RPMI8226 (cell line): ENCODE measurements around the gene SYT17.

Experiments
- DNase-seq: peaks from one replicate; pipeline ENCODE4 v3.0.0-alpha.2; 2015

Gene SYT17

GRCh38 chr16:19167710-19168370 lies at the start of gene SYT17:
TSS of gene SYT17 (plus strand) at chr16:19168240. CDS start at chr16:19168647, 407 bp downstream.
- peak; percentile 87 for DNase-seq

- peak; percentile 42 for DNase-seq
These were observed 49.1 kb upstream of the SYT17 start for GRCh38 chr16:19118938-19119431.

GRCh38 chr16:19119564-19119963 lies 48.5 kb upstream of the SYT17 start:
- DNase-seq = no peak

- no peak for DNase-seq
These were observed 44.4 kb upstream of the SYT17 start for GRCh38 chr16:19123535-19124178.

- DNase-seq = no peak
These were observed 41.7 kb upstream of the SYT17 start for GRCh38 chr16:19126300-19126699.

GRCh38 chr16:19127205-19127604 lies 40.8 kb upstream of the SYT17 start:
- DNase-seq = no peak

- peak; percentile 49 for DNase-seq
These were observed 40.3 kb upstream of the SYT17 start for GRCh38 chr16:19127674-19128131.

GRCh38 chr16:19128454-19129200 lies 39.4 kb upstream of the SYT17 start:
- no peak for DNase-seq

- DNase-seq = no peak
These were observed 37.7 kb upstream of the SYT17 start for GRCh38 chr16:19130385-19130784.

GRCh38 chr16:19130852-19131824 lies 36.9 kb upstream of the SYT17 start:
- no peak for DNase-seq

- no peak for DNase-seq
These were observed 36.2 kb upstream of the SYT17 start for GRCh38 chr16:19131825-19132218.

- no peak for DNase-seq
These were observed 35.8 kb upstream of the SYT17 start for GRCh38 chr16:19132255-19132654.

GRCh38 chr16:19132898-19133297 lies 35.1 kb upstream of the SYT17 start:
- no peak for DNase-seq

- no peak for DNase-seq
These were observed 34.4 kb upstream of the SYT17 start for GRCh38 chr16:19133600-19133999.

- no peak for DNase-seq
These were observed 32.7 kb upstream of the SYT17 start for GRCh38 chr16:19135201-19135842.

GRCh38 chr16:19135896-19136438 lies 32.1 kb upstream of the SYT17 start:
- no peak for DNase-seq

GRCh38 chr16:19136549-19137196 lies 31.4 kb upstream of the SYT17 start:
- peak; percentile 37 for DNase-seq

- no peak for DNase-seq
These were observed 30.6 kb upstream of the SYT17 start for GRCh38 chr16:19137201-19138128.

GRCh38 chr16:19138601-19139000 lies 29.4 kb upstream of the SYT17 start:
- no peak for DNase-seq
